Panc1 (cell line): Measurements from ENCODE around the gene PDCD4. TPM values are rescaled to one million over a fixed set of nuclear protein-coding genes. Genes with fewer than 3 reads are reported as not detected.
A peak's percentile ranks its signal among the peaks of the same experiment; 100 is the strongest.

ENCODE experiments used
- ATAC-seq: fragments of 200-7000 bp; cut with Tn5 transposase; 2 replicates; pipeline ENCODE4 v1.9.1; 2020; ENCODE audit warnings: mild to moderate bottlenecking, moderate library complexity
- BruUV-seq: library from RNA; stranded (reverse); fragments of 400-500 nt; replicated peaks from 2 replicates; lab custom pipeline; 2021; lab: Mats Ljungman, UMichigan
- CTCF ChIA-PET: fragments of 300-600 bp; sonication (Branson Sonifier 250); formaldehyde crosslinking; loops from one replicate; lab custom pipeline; 2022; ENCODE audit warnings: antibody characterized with exemption; lab: Charles Lee
- POLR2A ChIA-PET: fragments of 300-600 bp; sonication (Branson Sonifier 250); formaldehyde crosslinking; loops from one replicate; lab custom pipeline; 2022; ENCODE audit warnings: antibody characterized with exemption; lab: Charles Lee
- DNase-seq: peaks from one replicate; pipeline ENCODE4 v3.0.0-alpha.2; 2010; ENCODE audit warnings: low read depth, low spot score
- H3K27ac ChIP-seq: 2 replicates; pipeline ENCODE4 v1.5.1; 2011; ENCODE audit warnings: mild to moderate bottlenecking, low read length, inconsistent platforms
- H3K27me3 ChIP-seq: fragments of 200-500 bp; sonication (Bioruptor generic); 2 replicates; pipeline ENCODE4 v1.6.0; 2014; ENCODE audit warnings: low read length, inconsistent platforms; ENCODE audit not compliant: control insufficient read depth, insufficient read depth
- H3K36me3 ChIP-seq: fragments of 200-500 bp; sonication (Bioruptor generic); 2 replicates; pipeline ENCODE4 v1.5.1; 2014; ENCODE audit warnings: inconsistent platforms, mild to moderate bottlenecking, low read length, moderate library complexity; ENCODE audit not compliant: control insufficient read depth, insufficient read depth
- H3K4me1 ChIP-seq: 2 replicates; pipeline ENCODE4 v1.5.1; 2011; ENCODE audit warnings: inconsistent platforms, mild to moderate bottlenecking, low read length, moderate library complexity; ENCODE audit not compliant: control insufficient read depth, insufficient read depth
- H3K4me3 ChIP-seq, 2 experiments: 2 replicates each; pipeline ENCODE4 v1.5.1; 2011 to 2012; ENCODE audit warnings: low read depth in 2 of 2, low read length in 2 of 2, mild to moderate bottlenecking in 2 of 2, inconsistent platforms in 1 of 2, moderate library complexity in 1 of 2
- H3K9me3 ChIP-seq: fragments of 200-500 bp; sonication (Bioruptor generic); 2 replicates; pipeline ENCODE4 v1.5.1; 2014; ENCODE audit warnings: low read depth, mild to moderate bottlenecking, inconsistent platforms, low read length, moderate library complexity; ENCODE audit not compliant: control insufficient read depth, insufficient read depth
- CTCF ChIP-seq: fragments of 450-650 bp; IDR thresholded peaks from 2 replicates; pipeline ENCODE4 v1.5.1; 2017; ENCODE audit warnings: mild to moderate bottlenecking
- POLR2AphosphoS5 ChIP-seq: IDR thresholded peaks from 2 replicates; pipeline ENCODE4 v1.6.1; 2012; ENCODE audit warnings: mild to moderate bottlenecking, low read depth, low read length, moderate library complexity
- REST ChIP-seq, 2 experiments: IDR thresholded peaks; 2 replicates each; pipeline ENCODE4 v1.6.1; 2011 to 2012; ENCODE audit warnings: low read depth in 2 of 2, control low read depth in 1 of 2, low read length in 1 of 2, mild to moderate bottlenecking in 1 of 2, moderate library complexity in 1 of 2; ENCODE audit not compliant: insufficient read depth in 1 of 2
- SIN3A ChIP-seq: IDR thresholded peaks from 2 replicates; pipeline ENCODE4 v1.6.1; 2012; ENCODE audit warnings: low read depth, mild to moderate bottlenecking, low read length, moderate library complexity, borderline replicate concordance; ENCODE audit not compliant: insufficient read depth
- TCF7L2 ChIP-seq: IDR thresholded peaks from 2 replicates; pipeline ENCODE4 v1.6.1; 2011; ENCODE audit warnings: mild to moderate bottlenecking, low read depth, low read length, inconsistent platforms
- in situ Hi-C: cut with HindIII; loops from 2 replicates; pipeline ENCODE4 v1.10.0; 2016; ENCODE audit warnings: low sequenced_read_pairs, low pct_unique_long_range_greater_than_20kb
- intact Hi-C: fragments of 100-400 bp; cut with micrococcal nuclease; formaldehyde crosslinking; loops from one replicate; pipeline ENCODE4 v1.10.0; 2022; ENCODE audit not compliant: unreplicated experiment
- total RNA-seq: library from RNA; stranded (reverse); gene quantifications from one replicate; pipeline ENCODE4 v1.2.1, GENCODE V29; 2021; ENCODE audit not compliant: unreplicated experiment

Gene PDCD4
- total RNA-seq, 1 experiment from 2014 or later, result 33.6 TPM

GRCh38 chr10:110870823-110871297 is 868 bp upstream of the PDCD4 start:
- no peaks in the 10 kb centered on the region; the same call in 1 of the 2 replicates for H3K36me3 ChIP-seq
- no TSS peak for BruUV-seq
- peak overlapping the region; percentile 63 to 72 for H3K4me3 ChIP-seq
- no peak for DNase-seq
- ChIA-PET CTCF (no interaction called here), POLR2A (interaction anchor here (1.2 to 1.3 kb wide), 2 partner anchors 13 to 48 kb away, joined by 3 to 17 read pairs; no protein-coding TSS in a partner anchor)
- peak overlapping the region; percentile 99 for H3K27ac ChIP-seq
- TF ChIP-seq SIN3A (no peak), POLR2AphosphoS5 (no peak; the same call in 1 of the 2 replicates), CTCF (no peak), TCF7L2 (no peak; the same call in 1 of the 2 replicates), REST (IDR thresholded peaks at IDR 0.05; ENCODE audit: insufficient read depth in 1 of 2, low read depth in 2 of 2, low read length in 1 of 2) (no peak)
- no peaks in the 10 kb centered on the region for H3K27me3 ChIP-seq
- no peaks in the 10 kb centered on the region for H3K9me3 ChIP-seq
- ATAC-seq, result no peak
- in situ Hi-C loops, result no loop called here
- intact Hi-C loops, result no loop called here
- H3K4me1 ChIP-seq, result peaks cover 16% of the 10 kb centered on the region

GRCh38 chr10:110872145-110872983 is 636 bp downstream of the PDCD4 start:
- Histone ChIP-seq H3K4me3 (peak overlapping the region; percentile 63 to 72), H3K27me3 (no peaks in the 10 kb centered on the region), H3K9me3 (no peaks in the 10 kb centered on the region), H3K36me3 (peaks cover 3% of the 10 kb centered on the region; the same call in 1 of the 2 replicates), H3K27ac (peak overlapping the region; percentile 72), H3K4me1 (peaks cover 16% of the 10 kb centered on the region)
- TF ChIP-seq CTCF (peak; percentile 44), POLR2AphosphoS5 (peak; percentile 27; the same call in 1 of the 2 replicates), TCF7L2 (0 out of 2 replicates have a peak, but pooled peaks have one; percentile 18), REST (IDR thresholded peaks at IDR 0.05; ENCODE audit: insufficient read depth in 1 of 2, low read depth in 2 of 2, low read length in 1 of 2) (no peak)
- BruUV-seq, result no TSS peak
- DNase-seq, result no peak
- peak; percentile 85 for ATAC-seq
- in situ Hi-C loops (no loop called here), intact Hi-C loops (no loop called here)
- ChIA-PET POLR2A (interaction anchor here (0.5 to 1.3 kb wide), 8 partner anchors 12 to 1348 kb away, joined by 3 to 17 read pairs (median 6); no protein-coding TSS in a partner anchor), CTCF (interaction anchor here (1.0 kb wide), 1 partner anchor 21 kb away, joined by 3 read pairs; no protein-coding TSS in a partner anchor)
